GM19397 (cell line): ENCODE measurements around the gene SIX1.

Experiments used
- ATAC-seq: cut with Tn5 transposase; IDR thresholded peaks from one replicate; pipeline ENCODE4 v1.9.1; 2021; ENCODE audit warnings: mild to moderate bottlenecking, moderate library complexity; ENCODE audit not compliant: unreplicated experiment

SIX1 gene

DNA sequence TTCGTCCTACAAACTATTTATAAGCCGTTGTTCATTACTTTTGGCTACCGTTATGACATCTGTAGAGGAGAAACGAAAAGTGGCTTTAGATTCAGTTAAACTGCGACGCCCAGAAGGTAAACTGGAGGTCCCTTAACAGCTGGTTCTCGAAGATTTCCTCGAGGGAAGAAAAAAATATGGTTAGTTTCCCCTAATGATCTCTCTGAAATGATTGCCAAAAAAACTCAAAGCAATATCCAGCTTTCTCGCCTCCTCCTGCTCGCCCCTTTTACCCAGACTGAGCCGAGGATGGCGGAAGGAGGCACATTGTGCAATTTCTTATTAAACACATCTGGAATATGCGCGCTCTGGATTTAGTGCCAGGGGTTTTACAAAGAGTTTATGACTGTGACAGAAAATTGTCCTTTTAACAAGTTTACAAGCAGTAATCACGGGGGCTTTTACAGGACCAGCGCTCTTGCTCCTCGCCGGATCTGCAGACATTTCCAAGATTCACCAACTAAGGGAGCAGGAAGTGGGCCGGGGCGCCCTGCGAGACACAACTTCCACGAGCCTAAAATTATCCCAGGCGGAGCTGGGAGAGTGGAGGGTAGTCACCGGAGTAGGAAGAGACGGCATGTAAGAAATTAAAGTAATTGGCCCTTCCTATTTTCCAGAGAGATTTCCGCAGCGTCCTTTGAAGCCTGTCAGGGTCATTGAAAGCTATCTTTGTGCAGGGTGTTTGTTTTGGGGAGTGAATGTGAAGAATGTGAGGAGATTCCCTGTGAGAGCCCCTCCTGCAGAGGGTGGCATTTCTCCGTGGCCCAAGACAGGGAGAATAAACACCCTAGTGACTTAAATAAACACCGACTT, 5.6 kb downstream of the SIX1 start:
- no peak for ATAC-seq

DNA sequence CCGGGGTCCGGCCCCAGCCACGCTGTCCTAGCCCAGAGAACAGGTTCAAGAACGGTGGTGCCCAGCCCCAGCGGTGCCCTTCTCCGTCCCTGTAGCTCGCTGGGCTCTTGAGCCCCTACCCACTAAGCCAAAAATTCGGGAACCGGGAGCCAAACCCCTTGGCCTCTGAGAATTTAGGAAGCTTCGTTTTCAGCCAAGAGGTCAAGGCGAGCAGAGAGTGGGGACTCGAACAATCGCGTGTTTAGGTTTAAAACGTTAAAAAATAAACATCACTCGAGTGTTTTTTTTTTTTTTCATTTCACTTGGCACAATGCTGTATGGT, 6.2 kb downstream of the SIX1 start:
- no peak for ATAC-seq

DNA sequence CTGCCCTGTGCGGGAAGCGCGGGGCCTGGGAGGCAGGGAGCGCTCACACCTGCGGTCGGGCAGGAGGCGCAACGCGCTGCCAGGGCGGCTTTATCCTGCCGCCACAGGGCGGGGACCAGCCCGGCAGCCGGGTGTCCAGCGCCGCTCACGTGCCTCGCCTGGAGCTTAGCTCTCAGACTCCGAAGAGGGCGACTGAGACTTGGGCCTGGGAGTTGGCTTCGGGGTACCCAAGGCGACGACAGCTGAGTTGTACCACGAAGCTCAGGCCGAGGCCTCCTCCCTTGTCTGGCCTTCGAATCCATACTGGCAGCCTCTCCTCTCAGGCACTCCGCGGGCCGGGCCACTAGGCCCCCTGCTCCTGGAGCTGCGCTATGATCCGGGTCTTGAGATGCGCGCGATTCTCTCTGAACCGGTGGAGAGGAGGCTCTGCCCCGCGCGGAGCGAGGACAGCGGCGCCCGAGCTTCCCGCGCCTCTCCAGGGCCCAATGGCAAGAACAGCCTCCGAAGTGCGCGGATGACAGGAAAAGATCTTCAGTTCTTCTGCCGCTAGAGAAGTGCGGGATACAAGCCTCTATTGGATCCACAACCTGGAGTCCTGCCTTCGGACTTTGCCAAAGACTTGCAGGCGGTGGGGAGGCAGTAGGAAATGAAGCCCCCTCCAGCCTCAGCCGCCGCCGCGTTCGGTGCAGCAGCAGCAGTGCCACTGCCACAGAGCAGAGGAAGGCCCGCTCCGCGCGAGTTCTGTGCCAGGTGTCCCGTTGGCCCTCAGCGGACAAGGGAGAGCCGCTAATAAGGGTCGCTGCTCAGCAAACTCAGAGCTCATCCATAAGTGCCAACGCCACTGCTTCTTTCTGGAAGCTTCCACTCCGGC, 6.8 kb downstream of the SIX1 start:
- no peak for ATAC-seq

- ATAC-seq = no peak
Observed at GRCh38 chr14:60641742-60642269, 7.5 kb downstream of the SIX1 start.

DNA sequence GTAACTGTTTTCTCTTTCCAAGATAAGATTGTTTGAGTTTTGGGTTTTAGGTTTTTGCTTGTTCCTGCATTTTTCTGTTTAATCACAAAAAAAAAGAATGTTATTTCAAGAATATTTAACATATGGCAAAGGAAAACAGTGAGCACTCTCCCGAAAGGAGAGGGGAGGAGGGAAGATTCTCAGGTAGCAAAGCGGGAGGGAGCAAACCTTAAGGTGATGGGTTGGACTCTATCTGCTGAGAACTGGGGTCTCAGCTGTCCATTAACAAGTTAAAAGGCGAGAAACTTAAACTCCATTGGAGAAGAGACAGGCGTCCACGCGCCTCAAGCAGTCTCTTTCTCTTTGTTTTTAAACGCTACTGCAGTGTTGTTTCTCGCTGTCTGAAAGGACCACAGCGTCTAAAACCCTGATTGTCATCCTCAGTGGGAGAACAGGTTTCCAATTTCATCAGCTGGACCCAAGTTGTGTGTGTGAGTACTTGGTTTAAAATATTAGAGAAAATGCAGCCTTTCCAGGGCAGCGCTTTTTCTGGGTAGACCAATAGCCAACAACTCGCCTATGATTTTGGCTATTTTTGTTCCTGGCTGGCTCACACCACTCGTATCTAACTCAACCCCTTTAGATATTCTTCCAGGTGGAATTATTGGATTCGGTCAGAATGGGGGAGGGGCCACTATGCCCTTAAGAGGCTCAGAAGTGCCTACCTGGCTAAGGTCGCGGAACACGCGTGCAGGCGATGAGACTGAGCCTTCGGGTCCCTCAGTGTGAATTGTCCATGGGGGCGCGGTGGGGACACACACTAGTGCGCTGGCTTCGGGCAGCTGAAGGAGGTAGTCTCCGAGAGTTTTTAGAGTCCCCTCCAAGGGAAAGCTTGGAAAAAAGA, 8.2 kb downstream of the SIX1 start:
- no peak for ATAC-seq

GRCh38 chr14:60639674-60640073, 9.6 kb downstream of the SIX1 start:
- no peak for ATAC-seq

DNA sequence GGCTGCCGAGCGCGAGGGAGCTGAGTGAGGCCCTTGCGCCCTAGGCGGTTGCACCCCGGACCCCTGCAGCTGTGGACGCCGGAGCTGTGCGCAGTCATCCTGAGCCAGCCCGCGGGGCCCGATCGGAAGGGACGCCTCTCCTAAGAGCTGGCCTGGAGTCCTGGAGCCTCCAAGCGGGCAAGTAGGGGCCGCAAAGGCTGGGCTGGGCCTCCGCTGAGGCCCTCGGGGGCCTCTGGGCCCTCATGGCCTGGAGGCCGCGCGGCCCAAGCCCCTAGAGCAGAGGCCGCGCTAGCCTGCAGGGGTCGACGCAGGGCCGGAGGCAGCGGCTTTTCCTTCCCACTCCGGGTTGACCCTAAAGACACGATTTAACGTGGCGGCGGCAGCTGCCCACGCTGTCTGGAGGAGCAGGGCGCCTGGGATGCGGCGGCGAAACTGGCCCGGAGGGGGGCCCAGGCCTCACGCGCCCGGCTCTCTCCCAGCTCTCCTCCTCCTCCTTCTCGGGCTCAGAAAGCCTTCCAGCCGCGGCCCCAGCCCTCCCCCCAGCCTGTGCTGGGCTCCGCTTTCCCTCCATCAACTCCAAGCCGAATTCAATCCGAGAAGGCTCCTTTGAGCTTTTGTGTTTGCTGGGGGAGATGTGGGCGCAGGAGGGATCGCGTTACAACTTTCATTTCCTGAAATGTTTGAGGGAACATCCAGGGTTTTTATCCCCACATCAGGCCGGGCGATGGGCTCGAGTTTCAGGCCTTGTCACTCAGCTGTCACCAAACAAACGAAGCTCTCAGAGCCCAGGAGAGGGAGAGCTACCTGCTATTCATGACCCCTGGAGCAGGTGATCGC, 11.6 kb downstream of the SIX1 start:
- no peak for ATAC-seq

- no peak for ATAC-seq
Observed at GRCh38 chr14:60636879-60637478, 12.3 kb downstream of the SIX1 start.

DNA sequence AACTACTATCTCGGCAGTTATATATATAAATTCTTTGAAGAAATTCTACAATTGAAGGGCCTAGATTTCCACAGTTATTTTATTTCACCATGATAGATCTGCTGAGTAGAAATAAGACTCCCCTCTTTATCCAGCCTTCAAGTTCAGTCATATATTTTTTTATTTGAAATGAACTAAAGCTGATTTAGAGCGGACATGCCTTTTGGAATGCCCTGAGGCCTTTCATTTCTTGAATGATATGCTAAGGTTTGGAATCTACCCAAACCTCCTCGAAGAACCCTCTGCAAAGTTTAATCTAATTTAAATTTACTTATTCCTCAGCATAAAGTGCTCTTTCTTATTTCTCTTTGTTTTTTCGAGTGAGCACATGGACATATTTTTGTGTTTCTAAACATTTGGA, 15.1 kb downstream of the SIX1 start:
- ATAC-seq = no peak

DNA sequence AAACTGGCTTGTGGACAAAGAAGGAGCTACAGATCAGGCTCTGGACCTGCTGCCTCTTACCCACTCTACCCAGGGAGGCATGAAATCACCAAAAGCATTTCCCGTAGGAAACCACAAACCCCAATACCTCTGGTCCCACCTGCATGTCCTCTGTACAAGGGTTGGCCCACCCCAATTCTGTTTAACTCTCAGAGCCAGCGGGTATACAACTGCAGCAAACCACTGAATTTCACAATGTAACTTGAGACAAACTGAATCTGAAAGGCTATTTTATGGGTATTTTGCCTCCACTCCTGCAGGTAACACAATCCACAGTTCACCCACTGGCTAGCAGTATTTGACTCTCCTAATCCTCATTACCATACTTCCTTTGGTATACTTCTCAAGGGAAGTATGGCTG, 16.5 kb downstream of the SIX1 start:
- no peak for ATAC-seq

DNA sequence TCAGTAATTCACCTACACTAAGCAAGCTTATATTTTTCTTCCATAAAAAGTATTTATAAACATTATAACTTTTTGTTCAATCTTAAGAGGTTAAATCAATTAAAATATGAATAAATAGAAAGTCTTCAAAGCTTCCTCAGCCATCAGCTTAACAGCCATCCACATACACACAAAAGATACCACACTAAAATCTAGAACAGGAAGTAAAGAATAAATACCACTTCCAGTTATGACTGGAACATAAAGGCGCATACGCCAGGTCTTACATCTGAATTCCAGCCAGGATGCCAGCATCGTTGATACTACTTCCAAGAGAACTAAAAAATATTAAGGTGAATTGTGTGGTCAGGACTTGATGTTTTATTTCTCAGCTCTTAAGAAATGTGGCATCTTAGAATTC, 17.0 kb downstream of the SIX1 start:
- ATAC-seq = no peak

DNA sequence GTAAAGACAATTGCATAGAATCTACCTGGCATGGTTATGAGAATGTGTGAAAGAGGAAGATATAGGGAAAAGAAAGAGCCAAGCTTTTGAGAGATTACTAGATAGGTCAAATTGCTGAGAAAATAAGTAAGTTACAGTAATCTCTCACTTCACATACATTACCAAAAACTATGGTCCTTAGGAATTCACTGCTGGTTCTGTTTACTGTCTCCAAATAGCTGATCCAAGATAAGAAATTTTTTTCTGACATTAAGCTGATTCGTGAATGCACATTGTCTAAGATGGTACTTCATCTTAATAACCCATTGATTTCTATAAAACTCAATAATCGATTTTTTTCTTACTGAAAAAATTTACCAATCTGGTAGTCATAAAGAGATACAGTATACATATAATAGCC, 17.4 kb downstream of the SIX1 start:
- ATAC-seq = no peak

- ATAC-seq = no peak
Observed at GRCh38 chr14:60630129-60630528, 19.1 kb downstream of the SIX1 start.

DNA sequence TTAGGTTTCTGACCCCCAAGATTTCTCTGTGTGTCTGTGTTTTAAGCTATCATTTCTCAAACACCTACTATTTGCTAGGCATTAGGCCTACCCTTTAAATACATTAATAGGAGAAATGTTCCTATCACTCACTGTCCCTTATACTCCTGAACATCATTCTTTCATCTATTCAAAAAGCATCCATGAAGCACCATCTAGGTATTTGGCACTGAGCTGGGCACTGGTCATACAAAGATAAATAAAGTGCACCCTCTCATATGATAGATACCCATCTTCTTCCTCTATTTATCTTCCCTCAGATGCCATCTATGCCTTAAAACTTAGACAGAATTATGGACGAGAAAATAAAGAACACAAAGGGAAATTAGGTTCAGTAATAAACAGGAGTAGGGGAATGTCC, 20.4 kb downstream of the SIX1 start:
- no peak for ATAC-seq

DNA sequence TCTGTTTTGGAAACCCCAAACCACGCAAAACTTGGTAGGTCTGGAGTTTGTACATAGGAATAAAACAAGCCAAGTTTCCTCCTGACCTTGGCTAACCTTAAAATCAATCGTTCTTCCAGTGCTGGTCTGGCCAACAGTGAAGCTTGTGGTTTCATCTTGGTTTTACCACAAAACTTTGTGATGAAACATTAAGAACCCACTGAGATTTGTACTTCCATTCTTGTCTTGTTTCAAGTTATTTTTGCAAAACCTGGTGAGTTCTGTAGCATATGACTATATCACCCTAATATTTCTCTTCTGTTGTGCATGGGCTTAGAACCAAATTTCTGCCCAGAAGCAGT, 26.4 kb downstream of the SIX1 start:
- no peak for ATAC-seq

DNA sequence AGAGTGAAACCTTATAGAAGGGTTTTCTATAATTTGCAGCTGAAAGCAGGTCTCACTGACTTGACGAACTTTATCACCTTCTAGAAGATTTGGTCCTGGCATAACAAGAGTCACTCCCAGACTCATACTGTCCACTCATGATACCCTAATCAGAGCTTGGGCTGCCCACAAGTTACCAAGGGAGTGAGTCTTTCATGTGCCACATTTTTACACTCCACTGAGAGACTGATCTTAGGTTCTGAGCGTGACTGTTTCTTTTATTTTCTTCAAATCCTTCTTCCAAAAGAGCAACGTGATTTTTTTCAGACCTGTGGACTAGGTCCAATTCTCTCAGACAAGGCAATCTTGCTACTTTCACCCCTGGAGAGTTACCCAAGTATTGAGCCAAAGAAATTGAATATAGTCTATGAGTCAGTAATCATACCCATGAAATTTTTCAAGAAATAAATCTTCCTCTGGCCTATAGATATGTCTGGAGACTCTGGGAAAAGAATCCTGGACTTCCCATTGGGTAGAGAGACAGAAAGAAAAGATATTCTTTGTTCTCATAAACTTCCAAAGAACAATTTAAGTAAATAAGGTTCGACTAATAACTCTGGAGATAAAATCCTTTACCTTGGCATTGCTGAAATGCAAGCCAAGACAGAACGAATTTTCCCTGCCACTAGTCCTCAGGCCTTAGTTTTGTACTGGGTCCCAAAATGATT, 26.9 kb downstream of the SIX1 start:
- ATAC-seq = no peak

DNA sequence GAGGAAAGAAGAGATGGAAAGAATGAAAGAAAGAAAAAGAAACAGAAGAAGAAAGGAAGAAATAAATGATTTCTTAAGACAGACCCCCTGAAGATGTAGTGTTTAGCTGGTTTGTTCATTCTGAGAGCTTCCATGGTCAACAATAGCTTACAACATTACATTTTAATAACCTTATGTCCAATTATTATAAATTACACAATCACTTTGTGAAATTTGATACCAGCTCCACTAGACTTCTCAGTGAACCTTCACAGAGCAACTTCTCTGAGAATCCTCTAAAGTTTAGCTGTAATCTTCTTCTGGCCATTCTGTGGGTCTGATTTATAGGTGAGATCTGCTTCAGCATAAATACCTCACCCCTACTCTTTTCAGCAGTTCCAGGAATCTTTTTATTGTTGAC, 27.9 kb downstream of the SIX1 start:
- no peak for ATAC-seq

DNA sequence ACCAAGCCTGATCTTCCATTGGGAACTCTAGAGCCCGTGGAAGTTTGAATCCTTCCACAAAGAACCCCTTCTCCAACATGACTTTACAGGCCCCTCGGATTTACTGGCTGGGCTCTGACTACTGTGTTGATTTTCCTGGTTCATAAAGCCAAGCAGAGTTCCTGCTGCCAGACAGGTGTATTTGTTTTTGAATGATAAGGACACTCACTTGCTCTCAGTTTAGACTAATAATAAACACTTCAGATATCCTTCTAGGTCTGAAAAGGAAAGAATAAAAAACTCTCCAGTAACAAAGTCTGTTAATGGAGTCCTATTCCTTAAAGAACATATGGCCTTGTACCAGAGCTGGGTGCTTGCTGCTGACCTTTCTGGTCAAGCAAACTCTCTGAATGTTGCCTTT, 31.0 kb downstream of the SIX1 start:
- no peak for ATAC-seq

- ATAC-seq = no peak
Observed at GRCh38 chr14:60616461-60616959, 32.8 kb downstream of the SIX1 start.
